GM21526 (cell line): Measurements from ENCODE around the gene EFNA2.
"Not testable (repeated sequence)": the region's sequence is repeated elsewhere in the genome, so short reads cannot be mapped to it uniquely, and the experiment has no call there.

Experiments
- ATAC-seq: cut with Tn5 transposase; IDR thresholded peaks from one replicate; pipeline ENCODE4 v1.9.1; 2021; ENCODE audit warnings: moderate library complexity; ENCODE audit not compliant: unreplicated experiment, low FRiP score

EFNA2 gene

DNA sequence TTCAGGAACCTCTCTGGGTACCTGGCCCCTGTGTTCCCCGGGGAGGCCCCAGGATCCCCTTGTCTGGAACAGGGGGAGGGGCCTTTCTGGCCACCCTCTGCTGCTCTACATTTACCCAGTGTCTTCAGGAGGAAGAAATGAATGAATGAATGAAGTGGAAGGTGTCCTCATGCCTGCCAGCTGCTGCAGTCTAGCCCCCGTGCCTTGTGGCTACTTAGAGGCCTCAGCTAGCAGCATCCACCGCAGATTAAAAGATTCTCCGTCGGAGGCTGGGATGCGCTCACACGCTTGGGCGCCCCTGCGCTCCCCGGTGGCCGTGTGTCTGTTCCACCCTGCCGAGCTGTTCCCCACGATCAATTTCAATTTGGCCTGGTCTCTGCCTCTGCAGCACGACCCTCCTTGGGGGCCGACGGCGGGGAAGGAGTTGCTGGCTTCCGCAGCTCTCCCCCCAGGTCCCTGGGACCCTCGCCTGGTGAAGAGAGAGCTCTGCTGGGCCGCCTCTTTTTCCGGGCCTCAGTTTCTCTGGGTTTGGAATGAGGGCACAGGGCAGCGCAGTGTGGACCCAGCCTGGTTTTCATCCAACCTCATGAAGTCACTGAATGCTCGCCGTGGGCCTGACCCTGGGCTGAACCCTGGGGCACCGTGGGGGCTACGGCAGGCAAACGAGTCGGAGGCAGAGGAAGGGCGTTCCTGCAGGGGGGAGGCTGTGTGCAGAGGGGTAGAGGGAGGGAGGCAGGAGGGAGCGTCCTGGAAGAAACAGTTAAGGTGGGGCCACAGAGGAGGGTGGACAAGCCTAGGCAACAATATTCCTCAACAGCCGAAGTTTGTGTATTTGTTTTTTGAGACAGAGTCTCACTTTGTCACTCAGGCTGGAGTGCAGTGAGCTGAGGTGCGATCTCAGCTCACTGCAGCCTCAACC, 28.3 kb downstream of the EFNA2 start:
- no peak for ATAC-seq

DNA sequence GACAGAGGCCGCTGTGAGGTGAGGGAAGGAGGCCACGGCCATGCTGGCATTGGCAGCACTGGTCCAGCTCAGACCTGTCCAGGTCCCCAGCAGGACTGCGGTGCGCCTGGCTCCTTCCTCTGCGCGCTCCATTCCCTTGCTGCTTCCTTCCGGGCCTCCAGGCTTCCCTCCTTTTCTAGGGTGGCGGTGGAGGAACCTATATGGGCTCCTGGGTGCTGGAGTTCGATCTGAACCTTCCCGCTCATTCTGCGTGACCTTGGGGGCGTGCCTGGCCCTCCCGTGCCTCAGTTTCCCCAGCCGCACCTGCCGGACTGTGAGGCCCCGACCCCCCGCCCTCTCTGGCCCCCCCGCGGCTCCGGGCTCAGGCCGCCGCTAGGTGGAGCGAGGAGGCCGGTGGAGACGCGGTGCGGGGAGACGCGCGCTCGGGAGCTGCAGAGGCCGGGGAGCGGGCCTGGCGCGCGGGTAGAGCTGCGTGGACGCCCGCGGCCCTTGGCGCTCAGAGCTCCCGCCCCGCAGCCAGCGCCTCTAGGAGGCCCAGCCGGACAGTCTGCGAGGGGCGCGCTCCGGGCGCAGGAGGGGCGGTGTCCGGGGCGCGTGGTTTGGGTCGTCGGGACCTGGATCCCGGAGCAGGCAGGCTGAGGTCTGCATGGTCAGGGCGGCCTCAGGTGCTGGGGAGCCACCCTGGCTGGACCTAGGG, 29.9 kb downstream of the EFNA2 start:
- ATAC-seq = no peak

DNA sequence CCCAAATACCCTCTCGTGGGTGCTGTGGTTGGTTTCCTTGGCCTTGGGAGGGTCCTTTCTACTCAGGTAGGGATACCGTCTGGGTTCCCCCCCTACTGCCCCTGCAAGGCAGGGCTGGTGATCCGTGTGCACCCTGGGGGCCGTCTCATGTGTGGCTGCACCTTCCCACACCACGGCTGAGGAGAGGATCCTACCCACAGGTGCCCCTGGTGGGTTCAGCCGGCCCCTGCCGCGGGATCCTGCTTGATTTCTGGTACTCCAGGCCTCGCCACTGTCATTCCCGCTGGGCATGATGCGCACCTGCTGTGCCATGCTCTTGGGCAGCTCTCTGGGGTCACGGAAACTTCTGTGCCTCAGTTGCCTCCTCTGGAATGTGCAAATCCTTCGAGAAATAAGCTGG, 30.8 kb downstream of the EFNA2 start:
- ATAC-seq = no peak

DNA sequence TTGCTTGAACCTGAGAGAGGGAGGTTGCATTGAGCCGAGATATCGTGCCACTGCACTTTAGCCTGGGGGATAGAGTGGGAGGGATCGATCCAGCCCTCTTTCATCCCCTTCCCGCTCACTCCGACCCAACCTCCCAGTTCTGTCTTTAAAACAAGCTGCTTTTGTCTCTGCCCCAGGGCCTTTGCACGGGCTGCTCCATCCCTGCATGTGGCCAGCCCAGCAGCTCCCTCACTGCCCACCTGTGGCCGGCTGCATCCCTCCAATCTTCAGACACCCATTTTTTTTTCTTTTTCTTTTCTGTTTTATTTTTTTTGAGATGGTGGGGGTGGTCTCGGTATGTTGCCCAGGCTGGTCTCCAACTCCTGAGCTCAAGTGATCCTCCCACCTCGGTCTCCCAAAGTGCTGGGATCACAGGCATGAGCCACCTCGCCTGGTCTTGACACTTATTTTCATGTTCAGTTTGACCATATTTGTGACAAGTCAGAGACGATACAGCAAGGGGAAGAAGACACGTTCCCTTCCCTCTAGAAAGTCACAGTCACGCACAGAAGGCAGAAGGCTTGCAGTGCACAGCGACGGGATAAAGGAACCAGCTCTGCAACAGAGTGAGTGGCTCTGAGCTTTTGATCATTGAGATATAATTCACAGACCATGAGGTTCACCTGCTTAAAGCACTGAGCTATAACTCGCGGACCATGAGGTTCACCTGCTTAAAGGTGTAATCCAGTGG, 31.8 kb downstream of the EFNA2 start:
- ATAC-seq = no peak

DNA sequence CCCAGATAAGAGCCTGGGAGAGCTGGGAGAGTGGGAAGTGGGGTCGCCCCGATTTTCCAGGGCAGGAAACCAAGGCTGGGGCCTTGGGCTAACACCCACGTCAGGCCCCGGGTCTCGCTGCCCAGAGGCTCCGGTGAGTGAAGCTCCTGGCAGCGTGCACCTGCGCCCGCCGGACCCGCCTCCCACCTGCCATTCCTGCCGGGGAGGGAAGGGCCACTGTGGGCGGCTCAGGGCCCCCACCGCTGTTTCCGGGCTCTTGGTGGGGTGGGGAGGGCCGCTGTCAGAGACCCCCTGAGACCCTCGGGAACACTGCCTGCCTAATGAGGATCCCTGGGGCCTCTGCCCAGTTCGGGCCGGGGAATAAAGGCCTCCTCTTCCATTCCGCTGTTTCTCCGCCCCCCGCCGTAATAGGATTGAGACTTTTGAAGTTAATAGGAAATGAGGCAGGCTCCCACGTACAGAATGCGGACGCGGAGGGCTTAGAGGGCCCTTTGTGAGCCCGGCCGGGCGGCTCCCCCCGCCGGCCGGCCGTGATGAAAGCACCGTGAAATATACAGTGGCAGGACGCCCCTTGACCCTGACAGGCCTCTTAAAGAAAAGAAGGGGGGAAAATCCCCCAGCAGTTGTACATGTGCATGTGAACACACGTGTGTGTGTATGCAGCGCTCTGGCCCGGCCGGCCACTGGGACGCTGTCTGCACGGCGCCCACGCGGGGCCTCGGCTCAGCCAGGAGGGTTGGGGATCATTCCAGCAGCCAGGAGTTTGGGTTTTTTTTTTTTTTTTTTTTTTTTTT, 33.2 kb downstream of the EFNA2 start:
- ATAC-seq = no peak

DNA sequence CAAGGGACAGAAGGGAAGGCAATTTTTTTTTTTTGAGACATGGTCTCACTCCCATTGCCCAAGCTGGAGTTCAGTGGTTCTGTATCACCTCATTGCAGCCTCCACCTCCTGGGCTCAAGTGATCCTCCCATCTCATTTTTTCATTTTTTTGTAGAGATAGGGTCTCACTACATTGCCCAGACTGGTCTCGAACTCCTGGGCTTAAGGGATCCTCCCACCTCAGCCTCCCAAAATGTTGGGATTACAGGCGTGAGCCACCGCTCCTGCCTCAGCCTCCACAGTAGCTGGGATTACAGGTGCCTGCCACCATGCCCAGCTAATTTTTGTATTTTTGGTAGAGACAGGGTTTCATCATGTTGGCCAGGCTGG, 34.6 kb downstream of the EFNA2 start:
- ATAC-seq = not testable (repeated sequence)

DNA sequence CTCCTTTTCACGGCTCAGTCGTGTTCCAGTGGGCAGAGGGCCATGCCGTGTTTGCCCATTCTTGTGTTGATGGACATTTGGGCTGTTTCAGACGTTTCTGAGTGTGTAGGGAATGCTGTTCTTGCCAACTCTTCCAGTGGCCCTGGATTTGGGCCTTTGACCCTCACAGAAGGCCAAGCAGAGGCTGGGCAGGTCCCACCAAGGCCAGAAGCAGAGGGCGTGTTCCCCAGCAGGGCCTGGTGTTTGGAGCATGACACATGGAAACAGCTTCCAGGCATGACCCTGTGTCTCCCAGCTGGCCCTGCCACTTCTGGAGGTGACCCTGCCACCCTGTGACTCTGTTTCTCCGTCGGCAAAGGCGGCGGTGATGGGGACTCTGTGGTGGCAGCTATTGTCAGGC, 35.9 kb downstream of the EFNA2 start:
- no peak for ATAC-seq

DNA sequence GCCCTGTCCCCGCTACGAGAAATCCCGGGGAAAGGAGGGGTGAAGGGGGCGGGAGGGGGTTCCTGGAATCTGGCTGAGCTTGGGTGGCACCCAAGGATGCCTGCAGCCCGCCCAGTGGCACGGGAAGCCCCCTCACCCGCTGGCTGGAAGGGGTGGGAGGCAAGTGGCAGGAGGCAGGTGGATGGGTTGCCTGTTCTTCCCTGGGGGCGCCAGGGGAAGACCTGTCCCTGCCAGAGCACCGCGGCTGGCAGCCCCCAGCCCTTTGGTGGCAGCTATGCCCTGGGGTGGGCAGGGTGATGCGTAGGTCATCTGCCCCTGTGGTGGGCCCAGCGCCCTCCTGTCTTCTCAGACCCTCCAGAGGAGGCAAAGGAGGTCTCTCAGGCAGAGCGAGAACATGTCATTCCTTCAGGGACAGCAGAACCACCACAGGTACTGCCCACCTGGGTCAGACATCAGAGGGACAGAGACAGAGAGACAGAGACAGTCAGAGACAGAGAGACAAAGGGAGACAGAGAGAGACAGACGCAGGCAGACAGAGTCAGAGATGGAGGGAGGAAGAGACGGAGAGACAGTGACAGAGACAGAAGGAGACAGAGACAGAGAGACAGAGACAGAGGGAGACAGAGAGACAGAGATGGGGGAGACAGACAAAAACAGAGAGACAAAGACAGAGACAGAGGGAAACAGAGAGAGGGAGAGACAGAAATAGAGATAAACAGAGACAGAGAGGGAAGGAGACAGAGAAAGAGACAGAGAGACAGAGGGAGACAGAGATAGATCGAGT, 36.7 kb downstream of the EFNA2 start:
- ATAC-seq = no peak

DNA sequence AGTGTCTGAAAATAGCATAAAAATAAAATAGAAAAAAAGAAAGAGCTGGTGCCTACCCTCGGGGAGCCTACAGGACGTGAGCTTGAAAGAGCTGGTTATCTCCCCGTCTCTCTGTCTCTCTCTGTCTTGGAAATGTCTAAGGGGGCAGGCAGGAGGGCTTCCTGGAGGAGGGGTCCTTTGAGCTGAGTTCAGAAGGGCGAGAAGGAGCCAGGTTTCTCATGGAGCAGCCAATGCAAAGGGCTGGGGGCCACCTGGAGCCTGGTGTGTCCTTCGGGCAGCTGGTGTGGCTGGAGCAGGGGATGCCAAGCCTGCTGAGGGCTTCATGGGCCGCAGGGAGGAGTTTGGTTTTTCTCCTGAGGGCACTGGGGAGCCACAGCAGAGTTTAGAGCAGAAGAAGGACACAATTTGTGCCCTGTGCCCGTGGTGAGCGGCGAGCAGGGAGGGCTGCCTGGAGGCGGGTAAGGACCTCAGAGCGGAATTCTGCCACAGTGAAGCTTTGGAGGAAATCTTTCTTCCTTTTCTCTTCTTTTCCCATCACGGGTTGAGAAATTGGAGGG, 38.7 kb downstream of the EFNA2 start:
- ATAC-seq = no peak

DNA sequence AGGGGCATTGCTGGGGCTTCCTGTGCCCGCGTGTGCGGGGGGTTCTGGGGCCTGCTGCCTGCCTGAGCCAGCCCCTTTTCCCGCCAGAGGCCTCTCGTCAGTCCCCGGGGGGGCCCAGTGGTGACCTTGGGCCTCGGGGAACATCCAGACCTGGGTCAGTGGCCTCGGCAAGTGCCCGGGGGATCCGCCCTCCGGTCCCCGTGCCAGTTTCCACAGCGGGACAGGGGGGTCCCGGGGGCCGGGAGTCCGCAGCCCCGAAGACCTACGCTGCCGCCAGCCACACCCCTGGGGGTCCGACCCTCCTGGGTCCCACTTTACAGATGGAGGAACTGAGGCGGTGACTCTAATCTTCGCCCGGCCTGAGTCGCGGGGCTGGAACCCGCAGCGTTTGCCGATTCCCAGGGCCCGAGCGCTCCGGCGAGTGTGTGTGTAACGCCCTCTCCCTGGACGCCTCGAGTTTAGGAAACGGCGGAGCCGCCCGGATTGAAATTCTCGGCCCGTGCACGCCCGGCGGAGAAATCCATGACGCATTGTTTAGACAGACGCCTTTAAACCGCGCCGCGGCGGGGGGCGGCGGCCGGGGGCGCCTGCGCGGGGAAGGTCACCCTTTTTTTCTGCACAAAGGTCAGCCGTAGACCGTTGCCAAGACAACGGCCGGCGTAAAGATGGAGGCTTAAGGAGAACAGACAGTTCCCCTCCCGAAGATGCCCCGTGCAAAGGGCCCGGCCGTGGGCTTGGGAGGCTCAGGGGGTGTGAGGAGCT, 39.3 kb downstream of the EFNA2 start:
- ATAC-seq = no peak

DNA sequence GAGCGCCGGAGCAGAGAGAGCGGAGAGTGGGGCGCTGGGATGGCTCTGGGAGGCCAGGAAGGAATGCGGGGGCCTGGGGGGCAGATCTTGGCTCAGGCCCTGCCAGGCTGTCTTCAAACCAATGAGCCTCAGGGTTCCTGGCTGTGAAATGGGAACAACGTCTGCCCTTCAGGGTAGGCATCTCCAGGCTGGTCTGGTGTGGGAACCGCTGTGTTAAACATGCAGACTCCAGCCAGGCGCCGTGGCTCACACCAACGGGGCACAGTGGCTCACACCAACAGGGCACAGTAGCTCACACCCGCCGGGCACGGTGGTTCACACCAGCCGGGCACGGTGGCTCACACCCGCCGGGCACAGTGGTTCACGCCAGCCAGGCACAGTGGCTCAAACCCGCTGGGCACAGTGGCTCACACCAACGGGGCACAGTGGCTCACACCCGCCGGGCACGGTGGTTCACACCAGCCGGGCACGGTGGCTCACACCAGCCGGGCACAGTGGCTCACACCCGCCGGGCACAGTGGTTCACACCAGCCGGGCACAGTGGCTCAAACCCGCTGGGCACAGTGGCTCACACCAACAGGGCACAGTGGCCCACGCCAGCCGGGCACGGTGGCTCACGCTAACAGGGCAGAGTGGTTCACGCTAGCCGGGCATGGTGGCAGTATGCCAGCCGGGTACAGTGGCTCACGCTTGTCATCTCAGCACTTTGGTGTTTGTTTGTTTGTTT, 40.1 kb downstream of the EFNA2 start:
- no peak for ATAC-seq

DNA sequence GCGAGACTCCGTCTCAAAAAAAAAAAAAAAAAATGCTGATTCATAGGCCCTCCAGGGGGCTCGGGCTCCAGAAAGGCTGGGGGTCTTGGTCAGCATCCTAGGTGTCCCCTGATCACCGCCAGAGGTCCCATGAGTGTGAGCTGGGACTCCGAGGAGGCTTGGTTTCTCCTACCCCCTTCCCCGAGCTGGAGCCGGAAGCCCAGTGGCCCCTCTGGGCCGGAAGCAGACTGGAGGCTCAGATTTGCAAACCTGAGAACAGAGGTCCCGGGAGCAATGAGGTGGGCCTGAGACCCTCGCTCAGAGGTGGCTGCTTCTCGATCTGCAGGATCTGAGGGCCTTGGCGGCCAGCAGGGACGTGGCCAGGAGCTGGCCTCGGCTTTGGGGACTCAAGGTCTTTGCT, 41.5 kb downstream of the EFNA2 start:
- ATAC-seq = no peak

DNA sequence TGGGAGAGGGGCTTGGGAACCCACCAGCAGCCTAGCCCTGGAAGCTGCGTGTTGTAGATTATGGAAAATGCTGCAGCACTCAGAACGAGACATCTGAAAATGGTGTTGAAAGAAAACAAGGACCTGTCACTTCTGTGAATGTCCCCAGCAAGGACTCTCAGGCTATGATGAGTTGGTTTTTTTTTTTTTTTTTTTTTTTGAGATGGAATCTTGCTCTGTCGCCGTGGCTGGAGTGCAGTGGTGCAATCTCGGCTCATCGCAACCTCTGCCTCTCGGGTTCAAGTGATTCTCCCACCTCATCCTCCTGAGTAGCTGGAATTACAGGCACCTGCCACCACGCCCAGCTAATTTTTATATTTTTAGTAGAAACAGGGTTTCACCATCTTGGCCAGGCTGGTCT, 46.5 kb downstream of the EFNA2 start:
- ATAC-seq = not testable (repeated sequence)

DNA sequence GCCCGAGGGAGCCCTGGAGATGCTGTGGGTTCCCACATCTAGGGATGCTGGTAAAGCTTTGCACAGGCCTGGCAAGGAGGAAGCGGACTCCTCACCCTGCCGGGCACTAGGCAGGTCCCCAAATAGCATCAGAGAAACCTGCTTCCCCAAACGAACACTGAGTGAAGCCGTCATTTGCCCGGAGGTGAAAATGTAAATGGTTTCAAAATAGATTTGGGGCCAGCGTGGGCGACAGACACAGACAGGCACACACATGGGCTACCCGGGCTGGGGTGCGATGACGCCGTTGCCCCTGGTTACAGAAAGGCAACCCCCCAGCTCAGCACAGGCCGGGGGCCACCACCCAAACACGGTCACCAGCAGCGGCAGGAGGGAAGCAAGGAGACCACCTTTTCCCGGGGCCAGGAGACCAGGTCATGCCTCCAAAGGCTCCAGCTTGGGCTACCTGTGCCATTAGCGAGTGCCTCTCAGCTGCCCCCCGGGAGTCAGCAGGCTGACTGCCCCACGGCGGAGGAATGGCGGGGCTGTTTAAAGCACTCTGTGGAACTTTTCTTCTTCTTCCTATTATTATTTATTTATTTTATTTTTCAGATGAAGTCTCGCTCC, 50.5 kb downstream of the EFNA2 start:
- no peak for ATAC-seq

DNA sequence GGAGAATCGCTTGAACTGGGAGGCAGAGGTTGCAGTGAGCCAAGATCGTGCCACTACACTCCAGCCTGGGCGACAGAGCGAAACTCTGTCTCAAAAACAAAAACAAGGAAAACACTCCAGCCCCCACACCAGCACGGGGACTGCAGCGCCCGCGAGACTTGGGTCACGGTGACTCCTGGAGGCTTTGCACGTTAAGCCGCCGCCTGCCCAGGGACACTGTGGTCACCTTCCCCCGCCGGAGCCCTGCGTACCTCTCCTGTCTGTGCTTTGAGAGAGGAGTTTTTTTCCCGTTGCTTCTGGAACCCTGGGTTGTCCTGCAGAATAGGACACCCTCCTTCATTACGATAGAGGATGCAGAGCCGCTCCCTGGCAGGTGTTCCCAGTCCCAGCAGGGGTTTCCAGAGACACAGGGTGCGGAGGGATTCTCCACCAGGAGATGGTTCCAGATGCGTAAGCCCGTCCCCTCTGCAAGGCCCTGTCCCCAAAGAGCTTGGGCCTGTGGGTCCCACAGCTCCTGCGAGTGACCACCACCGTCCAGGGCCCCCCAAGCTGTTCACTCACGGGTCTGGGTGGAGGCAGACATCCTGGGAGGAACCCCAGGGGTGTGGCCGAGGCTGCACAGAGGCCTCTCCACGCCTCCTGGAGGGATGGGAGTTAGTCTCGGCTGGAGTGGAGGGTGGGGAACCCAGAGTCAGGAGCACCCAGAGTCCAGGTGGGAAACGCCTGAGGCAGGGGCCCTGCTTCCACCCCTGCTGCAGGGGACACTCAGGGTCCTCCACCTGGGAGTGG, 55.2 kb downstream of the EFNA2 start:
- no peak for ATAC-seq

DNA sequence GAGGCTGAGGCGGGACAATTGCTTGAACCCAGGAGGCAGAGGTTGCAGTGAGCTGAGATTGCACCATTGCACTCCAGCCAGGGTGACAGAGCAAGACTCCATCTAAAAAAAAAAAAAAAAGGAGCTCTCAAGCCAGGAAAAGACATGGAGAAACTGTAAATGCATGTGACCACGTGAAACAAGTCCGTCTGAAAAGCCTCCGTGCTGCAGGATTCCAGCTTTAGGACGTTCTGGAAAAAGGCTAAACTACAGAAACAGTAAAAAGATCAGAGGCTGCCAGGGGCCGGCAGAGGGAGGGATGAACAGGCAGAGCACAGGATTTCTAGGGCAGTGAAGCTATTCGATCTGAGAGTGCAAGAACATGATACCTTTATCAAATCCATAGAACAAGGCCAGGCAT, 57.4 kb downstream of the EFNA2 start:
- no peak for ATAC-seq

DNA sequence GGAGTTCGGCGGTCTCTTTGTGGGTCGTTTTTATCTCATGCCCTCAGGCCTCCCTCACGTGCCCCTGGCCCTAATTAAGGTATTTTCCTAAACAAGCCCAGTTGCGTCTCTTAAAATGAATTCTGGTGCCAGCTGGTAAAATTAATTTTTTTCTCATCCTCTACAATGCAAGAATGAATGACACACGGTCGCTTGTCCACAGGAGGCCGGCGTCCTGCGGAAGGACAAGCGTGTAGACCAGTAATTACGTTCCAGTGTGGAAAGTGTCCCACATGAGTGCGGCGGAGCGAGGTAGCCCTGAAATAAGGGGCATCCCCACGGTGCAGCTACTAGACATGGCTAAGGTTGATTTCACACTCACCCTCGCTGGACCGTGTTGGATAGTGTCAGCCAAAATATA, 63.5 kb downstream of the EFNA2 start:
- no peak for ATAC-seq
